Measurements from ENCODE around the gene TCTN2.

- TF ChIP-seq CTCF (IDR thresholded peaks at IDR 0.05), result no peak
- no peak for TF ChIP-seq POLR2AphosphoS5 (IDR thresholded peaks at IDR 0.05; ENCODE audit: insufficient read depth in 1 of 2, low read depth in 1 of 2)
- TF ChIP-seq POLR2A (IDR thresholded peaks at IDR 0.05), result no peak
These were observed 15.5 kb upstream of the TCTN2 start for GRCh38 chr12:123655420-123655819.
